Activated CD4-positive, alpha-beta T cell treated with anti-CD3 and anti-CD28 coated beads, Interleukin-2, amount 50 U/mL, for 16 hours (primary cell): ENCODE data around the gene LDLRAP1.
A peak's percentile ranks its signal among the peaks of the same experiment; 100 is the strongest.

Experiments used
- DNase-seq: peaks from one replicate; pipeline ENCODE4 v3.0.0-alpha.2; 2020

LDLRAP1 gene

GRCh38 chr1:25563330-25564215, 20.2 kb downstream of the LDLRAP1 start:
- no peak for DNase-seq

DNA sequence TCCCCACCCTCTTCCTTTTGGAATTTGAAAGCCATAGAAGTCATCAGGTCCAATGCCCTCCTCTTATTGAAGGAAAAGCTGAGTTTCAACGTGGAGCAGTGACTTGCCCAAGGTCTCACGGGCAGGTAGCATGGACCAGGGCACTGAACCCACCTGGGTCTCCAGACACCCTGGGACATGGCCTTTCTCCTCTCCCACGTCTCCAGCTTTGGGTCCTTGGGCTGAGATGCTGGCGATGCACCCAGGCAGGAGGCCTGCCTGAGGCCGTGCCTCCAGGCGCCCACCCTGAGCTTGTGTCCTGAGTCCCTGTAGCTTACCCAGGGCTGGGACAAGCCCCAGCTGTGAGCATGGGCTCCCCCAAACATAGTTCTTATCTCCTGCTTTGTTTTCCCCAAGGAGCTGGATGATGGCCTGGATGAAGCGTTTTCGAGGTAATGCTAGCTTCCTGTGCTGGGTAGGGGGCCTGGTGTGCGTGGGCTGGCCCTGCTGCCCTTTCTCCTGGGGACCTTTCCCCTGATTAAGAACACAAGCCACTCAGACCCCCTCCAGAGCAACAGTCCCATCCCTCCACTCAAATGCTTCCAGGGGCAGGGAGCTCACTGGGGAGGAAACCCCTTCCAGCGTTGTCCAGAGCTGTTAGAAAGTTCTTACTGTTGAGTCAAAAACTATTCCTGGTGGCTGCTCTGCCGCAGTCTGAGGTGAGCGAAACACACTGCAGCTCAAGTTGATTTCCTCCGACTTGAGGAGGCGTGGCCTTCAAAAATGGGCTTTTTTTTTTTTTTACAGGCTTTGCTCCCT, 21.6 kb downstream of the LDLRAP1 start:
- no peak for DNase-seq

- no peak for DNase-seq
These were observed 22.2 kb downstream of the LDLRAP1 start for GRCh38 chr1:25565626-25566025.

GRCh38 chr1:25566176-25566729, 22.8 kb downstream of the LDLRAP1 start:
- DNase-seq: no peak

DNA sequence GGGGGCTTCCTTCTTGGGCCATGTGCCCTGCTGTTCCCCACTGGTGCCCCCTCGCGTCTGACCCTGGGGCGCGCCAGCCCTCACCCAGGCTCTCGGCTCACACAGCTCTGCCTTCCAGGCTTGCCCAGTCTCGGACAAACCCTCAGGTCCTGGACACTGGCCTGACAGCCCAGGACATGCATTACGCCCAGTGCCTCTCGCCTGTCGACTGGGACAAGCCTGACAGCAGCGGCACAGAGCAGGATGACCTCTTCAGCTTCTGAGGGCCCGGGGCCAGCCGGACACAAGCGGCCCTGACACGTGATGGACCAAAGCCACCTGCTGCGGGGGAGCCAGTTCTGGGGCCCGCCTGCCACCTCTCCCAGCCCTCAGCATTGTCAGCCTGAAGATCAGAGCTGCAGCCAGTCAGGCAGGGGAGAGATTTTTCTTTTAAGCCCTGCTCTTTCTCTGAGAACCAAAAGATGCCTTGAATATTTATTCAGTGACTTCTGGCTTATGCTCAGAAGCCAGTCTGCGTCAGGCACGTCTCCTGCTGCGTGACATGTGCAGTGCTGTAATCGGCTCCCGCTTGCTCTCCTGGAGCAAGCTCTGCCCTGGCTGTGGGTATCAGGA, 23.4 kb downstream of the LDLRAP1 start:
- no peak for DNase-seq

- DNase-seq: no peak
These were observed 24.3 kb downstream of the LDLRAP1 start for GRCh38 chr1:25567710-25568089.

DNA sequence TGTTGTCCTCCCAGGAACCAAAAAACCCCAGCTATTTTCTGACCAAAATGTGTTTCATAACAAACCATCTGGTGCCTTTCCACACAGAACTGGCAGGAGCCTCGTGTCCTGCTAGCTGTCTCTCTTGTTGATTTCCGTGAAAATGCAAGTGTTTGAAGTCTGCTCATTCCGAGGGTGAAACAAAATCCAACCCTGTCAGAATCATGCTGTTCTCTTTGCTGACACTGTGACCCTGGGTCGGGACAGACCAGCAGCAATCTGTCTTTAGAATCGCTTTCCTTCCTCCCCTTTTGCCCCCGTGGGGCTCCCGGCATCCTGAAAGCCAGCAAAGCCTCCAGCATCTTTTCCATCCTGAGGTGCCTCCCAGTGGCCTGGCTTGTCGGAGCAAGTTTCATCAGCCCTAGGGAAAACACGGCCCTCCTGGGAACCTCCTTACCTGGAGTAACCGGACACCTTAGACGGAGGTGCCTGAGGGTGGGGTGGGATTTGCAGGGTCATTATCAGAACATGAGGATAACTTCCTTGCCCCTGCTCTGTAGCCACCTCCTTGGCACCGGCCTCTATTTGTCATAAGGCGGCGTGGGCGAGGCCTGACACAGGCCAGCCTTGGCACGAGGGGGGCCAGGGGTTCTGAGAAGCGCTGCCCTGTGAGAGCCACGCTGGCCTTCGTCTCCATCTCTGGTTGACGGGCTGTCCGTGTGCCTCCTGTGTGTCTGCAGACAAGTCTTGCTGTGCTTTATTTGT, 24.9 kb downstream of the LDLRAP1 start:
- DNase-seq: no peak

GRCh38 chr1:25568834-25569596, 25.6 kb downstream of the LDLRAP1 start:
- DNase-seq: no peak

GRCh38 chr1:25569597-25570396, 26.4 kb downstream of the LDLRAP1 start:
- DNase-seq: no peak

GRCh38 chr1:25570798-25571521, 27.6 kb downstream of the LDLRAP1 start:
- DNase-seq: no peak

DNA sequence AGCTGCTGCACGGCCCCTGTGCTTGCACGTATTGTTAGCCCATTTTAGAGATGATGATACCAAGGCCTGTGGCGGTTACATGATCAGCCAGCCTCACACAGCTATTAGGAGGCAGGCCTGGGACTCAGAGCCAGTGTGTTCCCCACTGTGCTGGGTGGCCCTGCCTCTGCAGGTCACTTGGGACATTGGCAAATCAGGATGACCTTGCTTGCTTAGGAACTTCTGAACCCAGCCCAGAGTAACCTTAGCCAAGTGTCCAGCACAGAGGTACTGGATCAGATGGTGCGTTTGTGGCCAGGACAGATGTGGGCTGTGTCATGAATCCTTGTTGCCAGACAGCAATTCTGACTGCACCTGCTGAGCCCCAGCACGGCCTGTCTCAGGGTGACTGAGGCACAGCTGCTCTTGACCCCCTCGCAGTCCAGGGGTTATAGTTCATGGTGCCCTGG, 28.1 kb downstream of the LDLRAP1 start:
- DNase-seq: no peak

- no peak for DNase-seq
These were observed 28.7 kb downstream of the LDLRAP1 start for GRCh38 chr1:25572107-25572506.

GRCh38 chr1:25572708-25573590, 29.5 kb downstream of the LDLRAP1 start:
- peak; percentile 21 for DNase-seq

DNA sequence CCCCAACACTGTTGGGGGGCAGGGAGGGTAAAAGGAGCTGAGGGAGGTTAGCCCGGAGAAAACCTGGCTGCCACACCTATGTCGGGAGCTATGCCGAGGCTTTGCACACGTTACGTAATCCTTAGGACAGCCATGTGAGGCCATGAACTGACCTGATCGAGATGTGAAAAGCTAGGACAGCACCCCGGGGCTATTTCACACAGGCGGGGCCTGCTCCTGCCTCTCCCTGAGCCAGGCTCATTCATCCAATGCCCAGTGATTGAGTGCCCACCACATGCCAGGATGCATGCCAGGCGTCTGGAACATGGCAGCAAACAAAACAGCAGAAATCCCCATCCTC, 30.2 kb downstream of the LDLRAP1 start:
- DNase-seq: no peak

- DNase-seq: no peak
These were observed 30.6 kb downstream of the LDLRAP1 start for GRCh38 chr1:25573961-25574360.

DNA sequence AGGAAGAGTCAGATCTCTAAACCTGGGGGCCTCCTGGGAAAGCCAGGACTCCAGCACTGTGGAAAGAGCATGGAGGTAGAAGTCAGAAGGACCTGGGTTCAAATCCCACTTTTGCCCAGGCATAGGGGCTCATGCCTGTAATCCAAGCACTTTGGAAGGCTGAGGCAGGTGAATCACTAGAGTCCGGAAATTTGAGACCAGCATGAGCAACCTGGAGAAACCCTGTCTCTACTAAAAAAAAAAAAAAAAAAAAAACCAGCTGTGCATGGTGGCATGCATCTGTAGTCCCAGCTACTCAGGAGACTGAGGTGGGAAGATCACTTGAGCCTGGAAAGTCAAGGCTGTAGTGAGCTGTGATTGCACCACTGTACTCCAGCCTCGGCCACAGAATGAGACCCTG, 31.8 kb downstream of the LDLRAP1 start:
- no peak for DNase-seq

GRCh38 chr1:25576459-25577133, 33.2 kb downstream of the LDLRAP1 start:
- DNase-seq: no peak

GRCh38 chr1:25577134-25577920, 33.9 kb downstream of the LDLRAP1 start:
- DNase-seq: no peak
